GM21528 (cell line): ENCODE results near the gene NEURL1B.
"Not testable (repeated sequence)": the region's sequence is repeated elsewhere in the genome, so short reads cannot be mapped to it uniquely, and the experiment has no call there.

Source experiments
- ATAC-seq: cut with Tn5 transposase; IDR thresholded peaks from one replicate; pipeline ENCODE4 v1.9.1; 2021; ENCODE audit warnings: mild to moderate bottlenecking, moderate library complexity; ENCODE audit not compliant: unreplicated experiment, low FRiP score

Gene NEURL1B

DNA sequence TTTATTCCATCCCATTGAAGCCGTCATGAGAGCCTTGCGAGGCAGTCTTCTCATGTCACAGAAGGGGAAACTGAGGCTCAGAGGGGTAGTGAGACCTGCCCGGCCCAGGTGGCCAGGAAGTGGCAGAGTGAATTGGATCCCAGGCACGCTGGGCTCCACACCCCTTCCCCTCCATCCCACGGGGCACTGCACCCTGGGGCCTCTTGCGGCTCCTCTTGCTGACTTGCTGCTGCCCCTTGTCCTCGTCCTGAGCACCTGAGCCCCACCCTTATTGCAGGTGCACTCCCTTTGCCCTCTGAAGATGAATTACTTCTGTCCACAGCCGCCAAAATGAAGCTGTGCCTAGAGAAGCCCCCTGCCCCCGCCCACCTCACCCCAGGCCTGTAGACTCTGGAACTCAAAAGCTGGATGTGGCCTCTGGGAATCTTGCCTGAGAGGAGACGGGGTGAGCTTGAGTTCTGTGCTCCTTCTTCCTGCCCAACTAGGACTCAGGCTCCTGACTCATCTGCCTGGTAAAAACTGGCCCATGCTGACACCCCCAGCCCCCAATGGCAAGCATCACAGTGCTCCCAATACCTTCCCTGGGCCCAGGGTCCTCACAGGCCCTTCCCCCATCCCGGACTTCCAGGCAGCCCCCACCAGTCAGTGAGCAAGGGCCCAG, 6.4 kb downstream of the NEURL1B start:
- ATAC-seq: no peak

DNA sequence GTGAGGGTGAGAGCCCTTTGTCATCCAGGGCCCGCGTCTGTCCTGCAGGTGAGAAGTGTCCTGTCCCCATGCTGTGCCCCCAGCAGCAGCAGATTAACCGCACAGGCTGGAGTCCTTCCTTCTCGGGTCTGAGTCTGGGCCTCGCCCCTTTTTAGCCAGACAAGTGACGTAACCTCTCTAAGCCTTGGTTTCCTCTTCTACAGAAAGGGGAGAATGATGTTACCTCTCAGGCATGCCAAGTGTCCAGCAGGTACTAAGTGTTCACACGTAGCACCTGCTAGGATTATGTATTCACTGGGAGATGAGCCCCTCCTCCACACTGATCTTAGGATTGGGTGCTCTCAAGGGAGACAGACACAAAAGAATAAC, 6.9 kb downstream of the NEURL1B start:
- ATAC-seq: no peak

DNA sequence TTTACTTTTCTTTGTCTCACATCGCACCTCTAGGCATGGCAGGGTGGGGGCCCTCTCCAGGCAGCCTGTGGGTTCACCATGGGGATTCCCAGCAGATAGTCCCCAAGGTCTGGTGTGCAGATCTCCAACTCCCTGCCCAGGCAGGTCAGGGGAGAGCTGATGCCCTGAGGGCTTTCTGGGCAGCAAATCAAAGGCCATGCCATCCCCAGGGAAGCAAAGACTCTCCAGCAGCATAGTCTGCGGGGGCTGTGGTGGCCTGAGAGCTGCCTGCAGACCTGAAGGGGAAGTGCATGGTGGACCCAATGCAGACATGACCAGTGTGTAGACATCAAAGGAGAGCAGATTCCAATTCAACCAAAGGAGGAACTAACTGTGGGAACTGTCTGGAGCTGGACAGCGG, 7.7 kb downstream of the NEURL1B start:
- ATAC-seq: no peak

DNA sequence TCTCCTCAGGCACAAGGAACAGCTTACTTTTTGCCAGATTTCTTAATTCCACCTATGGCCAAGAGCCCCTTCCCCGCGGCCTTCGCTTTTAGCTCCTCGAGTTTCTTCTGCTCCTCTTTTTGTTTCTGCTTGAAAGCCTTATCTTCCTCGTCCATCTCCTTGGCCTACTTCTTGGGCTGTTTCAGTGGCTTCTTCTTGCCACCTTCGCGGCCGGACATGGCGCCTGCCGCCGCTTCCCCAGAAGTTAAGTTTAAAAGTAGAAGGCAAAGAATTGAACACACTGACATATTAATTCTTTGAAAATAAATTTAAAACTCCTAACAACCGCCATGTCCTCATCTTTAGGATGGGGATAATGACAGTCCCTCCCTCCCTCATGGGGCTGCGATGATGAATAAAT, 15.4 kb downstream of the NEURL1B start:
- ATAC-seq: not testable (repeated sequence)

DNA sequence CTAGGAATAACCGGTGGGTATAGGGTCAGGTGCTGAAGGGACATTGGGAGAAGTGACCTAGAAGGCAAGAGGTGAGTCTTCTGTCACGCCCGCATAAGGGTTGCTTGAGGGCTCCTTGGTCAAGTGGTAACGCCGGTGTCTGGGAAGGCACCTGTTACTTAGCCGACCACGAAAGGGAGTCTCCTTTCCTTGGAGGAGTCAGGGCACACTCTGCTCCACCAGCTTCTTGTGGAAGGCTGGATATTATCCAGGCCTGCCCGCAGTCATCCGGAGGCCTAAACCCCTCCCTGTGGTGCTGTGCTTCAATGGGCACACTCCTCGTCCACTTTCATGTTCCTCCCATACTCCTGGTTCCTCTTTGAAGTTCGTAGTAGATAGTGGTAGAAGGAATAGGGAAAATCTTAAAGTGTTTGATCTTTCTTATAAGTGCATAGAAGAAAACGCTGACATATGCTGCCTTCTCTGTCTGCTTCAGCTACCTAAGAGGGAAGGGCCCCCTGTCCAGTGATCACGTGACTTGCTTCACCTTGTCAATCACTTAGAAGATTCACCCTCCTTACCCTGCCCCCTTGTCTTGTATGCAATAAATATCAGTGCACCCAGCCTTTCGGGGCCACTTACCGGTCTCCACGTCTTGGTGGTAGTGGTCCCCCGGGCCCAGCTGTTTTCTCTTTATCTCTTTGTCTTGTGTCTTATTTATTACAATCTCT, 16.6 kb downstream of the NEURL1B start:
- not testable (repeated sequence) for ATAC-seq

- no peak for ATAC-seq
Measured at GRCh38 chr5:172658391-172658790, 17.3 kb downstream of the NEURL1B start.

GRCh38 chr5:172658961-172659501, 18.0 kb downstream of the NEURL1B start:
- no peak for ATAC-seq

GRCh38 chr5:172659570-172659908, 18.5 kb downstream of the NEURL1B start:
- no peak for ATAC-seq

- ATAC-seq: no peak
Measured at GRCh38 chr5:172659909-172660628, 19.0 kb downstream of the NEURL1B start.

GRCh38 chr5:172660974-172661373, 19.9 kb downstream of the NEURL1B start:
- no peak for ATAC-seq

DNA sequence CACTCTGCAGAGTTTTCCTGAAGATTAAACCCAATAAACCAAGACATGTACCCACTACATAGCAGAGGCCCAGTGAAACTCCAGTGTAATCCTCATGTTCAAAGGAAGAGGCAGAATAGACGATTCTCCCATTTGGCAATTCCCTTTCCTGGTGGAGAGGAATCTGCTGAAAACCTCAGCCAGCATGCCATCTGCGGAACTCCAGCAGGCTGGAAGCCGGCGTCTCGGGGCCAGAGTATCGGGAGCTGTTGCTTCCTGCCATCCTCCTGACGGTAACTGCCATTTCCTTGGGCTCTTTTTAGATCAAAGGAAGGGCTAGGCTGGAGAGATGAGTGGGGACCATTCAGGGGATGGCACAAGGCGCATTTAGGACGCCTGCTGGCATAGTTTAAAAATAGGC, 20.5 kb downstream of the NEURL1B start:
- ATAC-seq: no peak

- ATAC-seq: no peak
Measured at GRCh38 chr5:172662596-172662995, 21.5 kb downstream of the NEURL1B start.

DNA sequence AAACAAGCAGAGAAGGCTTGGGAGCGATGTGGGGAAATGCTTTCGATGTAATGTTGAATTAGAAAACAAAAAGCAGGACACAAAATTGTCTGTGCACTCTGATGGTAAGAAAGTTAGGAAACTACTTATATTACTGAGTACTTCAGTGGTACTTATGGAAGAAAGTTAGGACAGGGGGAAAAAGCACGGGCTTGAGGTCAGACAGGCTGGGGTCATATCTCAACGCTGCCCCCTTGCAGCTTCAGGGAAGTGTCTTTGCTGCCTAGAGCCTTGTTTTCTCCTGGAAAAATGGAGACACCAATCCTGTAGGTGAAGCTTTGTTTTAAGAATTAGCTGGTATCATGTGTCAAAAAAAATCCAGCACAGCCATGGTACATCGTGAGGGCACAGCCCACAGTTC, 23.0 kb downstream of the NEURL1B start:
- ATAC-seq: no peak

GRCh38 chr5:172664681-172665541, 23.8 kb downstream of the NEURL1B start:
- ATAC-seq: no peak

- no peak for ATAC-seq
Measured at GRCh38 chr5:172666251-172666650, 25.2 kb downstream of the NEURL1B start.

DNA sequence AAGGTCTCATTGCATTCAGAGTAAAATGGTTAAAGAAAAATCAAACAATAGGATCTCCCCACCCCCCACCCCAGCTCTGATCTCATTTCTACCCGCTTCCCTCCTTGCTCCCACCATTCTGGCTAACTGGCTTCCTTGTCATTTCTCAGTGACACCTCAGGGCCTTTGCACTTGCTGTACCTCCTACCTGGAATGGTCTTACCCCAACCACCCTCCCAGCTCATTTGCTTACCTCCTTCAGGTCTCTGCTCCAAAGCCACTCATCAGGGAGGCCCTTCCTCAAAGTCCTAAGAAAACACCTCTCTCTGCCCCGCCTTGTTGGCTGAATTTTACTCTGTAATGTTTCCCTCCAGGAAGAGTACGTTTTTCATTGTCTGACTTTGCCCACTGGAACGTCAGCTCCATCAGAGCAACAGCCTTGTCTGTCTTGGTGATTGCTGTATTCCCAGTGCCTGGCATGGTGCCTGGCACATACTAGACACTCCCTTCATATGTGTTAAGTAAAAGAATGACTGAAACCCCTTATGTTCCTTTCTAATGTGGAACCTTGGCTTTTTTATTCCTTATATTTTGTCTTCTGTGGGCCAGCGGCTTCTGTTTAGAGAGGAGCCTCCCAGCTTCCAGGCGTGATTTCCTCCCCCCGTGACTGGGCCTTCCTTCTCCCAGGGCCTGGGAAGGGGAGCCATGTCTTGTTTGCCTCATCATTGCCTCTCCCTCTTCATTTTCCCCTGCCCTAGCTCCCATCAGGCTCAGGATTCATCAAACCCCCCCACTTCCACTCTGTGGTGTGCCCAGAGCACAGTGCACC, 26.9 kb downstream of the NEURL1B start:
- ATAC-seq: no peak

- ATAC-seq: no peak
Measured at GRCh38 chr5:172668594-172669071, 27.6 kb downstream of the NEURL1B start.

DNA sequence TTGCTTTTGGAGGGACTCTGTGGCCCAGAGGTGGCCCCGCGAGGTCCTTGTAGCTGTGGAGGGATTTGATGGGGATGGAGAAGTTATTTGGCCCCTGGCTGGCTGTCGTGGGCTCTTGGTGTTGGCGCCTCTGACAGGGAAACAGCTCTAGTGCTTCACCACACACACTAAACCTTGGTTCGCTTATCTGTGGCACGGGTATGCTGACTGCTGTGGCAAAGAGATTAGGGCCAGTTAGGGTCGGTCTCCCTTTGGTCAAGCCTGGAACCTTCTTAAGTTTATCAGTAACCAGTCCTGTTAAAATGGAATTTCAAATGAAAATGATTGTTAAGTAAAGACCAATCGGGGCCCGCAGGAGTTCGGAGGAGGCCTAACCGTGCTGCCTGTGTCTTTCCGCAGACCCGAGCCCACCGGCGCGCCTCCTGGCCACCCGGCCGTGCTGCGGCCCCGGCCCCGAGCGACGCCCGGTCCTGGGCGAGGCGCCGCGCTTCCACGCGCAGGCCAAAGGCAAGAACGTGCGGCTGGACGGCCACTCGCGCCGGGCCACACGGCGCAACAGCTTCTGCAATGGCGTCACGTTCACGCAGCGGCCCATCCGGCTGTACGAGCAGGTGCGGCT, 28.4 kb downstream of the NEURL1B start:
- no peak for ATAC-seq

- no peak for ATAC-seq
Measured at GRCh38 chr5:172670005-172670402, 28.9 kb downstream of the NEURL1B start.
